RWPE2 (cell line): ENCODE results near the gene MTMR2.

Source experiments
- ATAC-seq: fragments of 200-7000 bp; cut with Tn5 transposase; 3 replicates; pipeline ENCODE4 v1.9.1; 2021; ENCODE audit warnings: low read depth
- DNase-seq: peaks from one replicate; pipeline ENCODE4 v3.0.0-alpha.2; 2020; ENCODE audit warnings: low spot score
- H3K27ac ChIP-seq: fragments of 450-650 bp; 2 replicates; pipeline ENCODE4 v1.5.1; 2017; ENCODE audit warnings: mild to moderate bottlenecking; ENCODE audit not compliant: poor library complexity, severe bottlenecking
- H3K27me3 ChIP-seq: fragments of 250-450 bp; sonication (Bioruptor Pico); 2 replicates; pipeline ENCODE4 v1.5.1; 2021; ENCODE audit warnings: mild to moderate bottlenecking, moderate library complexity; ENCODE audit not compliant: insufficient read depth, poor library complexity, severe bottlenecking
- H3K36me3 ChIP-seq: fragments of 250-450 bp; sonication (Bioruptor Pico); 2 replicates; pipeline ENCODE4 v1.5.1; 2020; ENCODE audit warnings: low read depth, mild to moderate bottlenecking, moderate library complexity
- H3K4me1 ChIP-seq: fragments of 250-450 bp; sonication (Bioruptor Pico); 2 replicates; pipeline ENCODE4 v1.5.1; 2021; ENCODE audit warnings: mild to moderate bottlenecking, moderate library complexity; ENCODE audit not compliant: insufficient read depth, poor library complexity, severe bottlenecking
- H3K4me3 ChIP-seq: fragments of 250-450 bp; sonication (Bioruptor Pico); 2 replicates; pipeline ENCODE4 v1.5.1; 2021; ENCODE audit warnings: mild to moderate bottlenecking, moderate library complexity; ENCODE audit not compliant: severe bottlenecking
- H3K9me3 ChIP-seq: fragments of 250-450 bp; sonication (Bioruptor Pico); 2 replicates; pipeline ENCODE4 v1.5.1; 2021; ENCODE audit warnings: mild to moderate bottlenecking, moderate library complexity; ENCODE audit not compliant: severe bottlenecking
- TF ChIP-seq, protein P1 (sequence below): fragments of 450-650 bp; IDR thresholded peaks from one replicate; pipeline ENCODE4 v1.5.1; 2017; ENCODE audit warnings: mild to moderate bottlenecking, moderate library complexity; ENCODE audit not compliant: poor library complexity, severe bottlenecking

Gene MTMR2

DNA sequence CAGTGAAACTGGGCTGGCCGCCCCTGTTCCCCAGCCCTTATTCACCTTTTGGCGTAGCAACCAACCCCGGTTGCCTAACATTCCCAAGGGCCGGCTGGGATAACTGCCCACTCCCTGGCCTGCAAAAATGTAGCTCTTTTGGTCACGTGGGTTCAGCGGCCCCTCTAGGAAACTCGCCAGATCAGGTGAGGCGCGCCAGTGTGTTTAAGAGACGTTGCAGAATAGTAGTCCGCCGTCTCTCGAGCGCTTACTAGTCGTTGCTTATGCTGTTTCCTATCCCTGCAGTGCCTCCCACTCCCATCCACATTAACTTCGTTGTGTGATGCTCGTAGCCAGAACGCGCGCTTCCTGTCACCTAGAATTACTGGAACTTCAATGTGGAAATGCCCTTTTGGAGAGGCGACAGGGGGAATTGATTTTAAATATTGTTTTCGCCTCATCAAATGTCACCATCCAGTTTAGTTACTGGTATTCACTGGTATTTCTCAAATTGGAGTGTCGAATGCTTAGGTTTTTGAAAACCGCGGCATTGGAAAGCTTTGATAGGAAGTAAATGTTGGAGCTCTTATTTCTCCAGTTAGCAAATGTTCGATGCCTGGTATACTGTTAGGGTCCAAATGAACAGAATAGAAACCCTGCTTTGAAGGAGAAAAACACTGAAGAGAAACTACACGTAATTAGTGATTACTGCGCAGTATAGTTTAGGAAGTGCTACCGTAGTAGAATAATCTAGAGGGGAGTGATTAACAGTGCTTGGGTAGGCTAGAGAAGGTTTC is 132.8 kb downstream of the MTMR2 start:
- no peaks in the 10 kb centered on the region for H3K9me3 ChIP-seq
- TF ChIP-seq, protein P1, sequence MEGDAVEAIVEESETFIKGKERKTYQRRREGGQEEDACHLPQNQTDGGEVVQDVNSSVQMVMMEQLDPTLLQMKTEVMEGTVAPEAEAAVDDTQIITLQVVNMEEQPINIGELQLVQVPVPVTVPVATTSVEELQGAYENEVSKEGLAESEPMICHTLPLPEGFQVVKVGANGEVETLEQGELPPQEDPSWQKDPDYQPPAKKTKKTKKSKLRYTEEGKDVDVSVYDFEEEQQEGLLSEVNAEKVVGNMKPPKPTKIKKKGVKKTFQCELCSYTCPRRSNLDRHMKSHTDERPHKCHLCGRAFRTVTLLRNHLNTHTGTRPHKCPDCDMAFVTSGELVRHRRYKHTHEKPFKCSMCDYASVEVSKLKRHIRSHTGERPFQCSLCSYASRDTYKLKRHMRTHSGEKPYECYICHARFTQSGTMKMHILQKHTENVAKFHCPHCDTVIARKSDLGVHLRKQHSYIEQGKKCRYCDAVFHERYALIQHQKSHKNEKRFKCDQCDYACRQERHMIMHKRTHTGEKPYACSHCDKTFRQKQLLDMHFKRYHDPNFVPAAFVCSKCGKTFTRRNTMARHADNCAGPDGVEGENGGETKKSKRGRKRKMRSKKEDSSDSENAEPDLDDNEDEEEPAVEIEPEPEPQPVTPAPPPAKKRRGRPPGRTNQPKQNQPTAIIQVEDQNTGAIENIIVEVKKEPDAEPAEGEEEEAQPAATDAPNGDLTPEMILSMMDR, result no peak
- peak overlapping the region; percentile 95 for H3K4me3 ChIP-seq
- ATAC-seq (peak; percentile 27), DNase-seq (peak; percentile 65)
- peak overlapping the region; percentile 74 for H3K27ac ChIP-seq
- H3K36me3 ChIP-seq, result peaks cover 34% of the 10 kb centered on the region
- H3K4me1 ChIP-seq, result peaks cover 7% of the 10 kb centered on the region
- no peaks in the 10 kb centered on the region for H3K27me3 ChIP-seq

DNA sequence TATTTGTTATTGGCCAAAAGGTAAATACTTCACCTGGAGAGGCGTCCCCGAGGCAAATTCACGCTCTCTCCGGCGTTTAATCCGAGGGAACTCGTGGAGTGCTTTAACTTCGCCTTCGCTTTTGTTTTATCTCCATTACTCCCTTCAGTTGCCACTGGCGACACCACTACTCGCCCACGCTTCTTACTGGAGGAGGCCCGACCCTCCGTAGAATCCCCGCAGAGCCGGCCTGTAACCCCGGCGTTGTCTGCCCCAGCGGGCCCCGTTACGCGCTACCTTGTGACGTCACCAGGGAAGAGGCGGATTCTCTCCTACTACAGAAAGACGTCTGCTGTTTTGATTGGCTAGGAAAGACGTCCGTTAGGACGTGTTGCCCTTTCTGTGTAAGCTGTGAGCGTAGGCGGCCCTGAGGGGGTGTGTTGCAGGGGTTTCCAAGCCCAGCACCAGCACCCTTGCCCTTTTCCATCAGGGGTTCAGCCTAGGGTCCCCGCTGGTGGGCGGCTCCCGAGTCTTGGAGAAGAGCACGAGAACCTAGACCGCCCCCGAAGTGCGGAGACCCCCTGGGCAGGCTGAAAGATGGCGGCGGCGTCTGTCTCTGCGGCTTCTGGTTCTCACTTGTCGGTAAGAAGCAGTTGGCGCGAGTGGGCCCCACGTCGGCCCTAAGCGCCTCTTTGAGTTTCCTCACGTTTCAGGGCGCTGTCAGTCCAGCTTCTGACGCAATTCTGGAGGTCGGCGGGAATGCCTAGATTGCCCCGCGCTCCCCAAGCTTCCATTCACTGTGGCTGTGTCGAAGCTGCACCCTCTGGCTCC is 133.6 kb downstream of the MTMR2 start, which contains the start of gene CEP57:
TSS of gene CEP57 (plus strand) at position 376 of the 810 bp plus-strand sequence. CDS start at position 577, 201 bp downstream.
- TF ChIP-seq, protein P1, result no peak
- peak within 1 kb of the TSS; percentile 95 for H3K4me3 ChIP-seq
- peaks cover 7% of the 10 kb centered on the region for H3K4me1 ChIP-seq
- DNase-seq (peak; percentile 96), ATAC-seq (peak; percentile 71)
- H3K9me3 ChIP-seq, result no peaks in the 10 kb centered on the region
- H3K36me3 ChIP-seq, result peaks cover 42% of the 10 kb centered on the region
- H3K27me3 ChIP-seq, result no peaks in the 10 kb centered on the region
- H3K27ac ChIP-seq, result peak within 1 kb of the TSS; percentile 74

DNA sequence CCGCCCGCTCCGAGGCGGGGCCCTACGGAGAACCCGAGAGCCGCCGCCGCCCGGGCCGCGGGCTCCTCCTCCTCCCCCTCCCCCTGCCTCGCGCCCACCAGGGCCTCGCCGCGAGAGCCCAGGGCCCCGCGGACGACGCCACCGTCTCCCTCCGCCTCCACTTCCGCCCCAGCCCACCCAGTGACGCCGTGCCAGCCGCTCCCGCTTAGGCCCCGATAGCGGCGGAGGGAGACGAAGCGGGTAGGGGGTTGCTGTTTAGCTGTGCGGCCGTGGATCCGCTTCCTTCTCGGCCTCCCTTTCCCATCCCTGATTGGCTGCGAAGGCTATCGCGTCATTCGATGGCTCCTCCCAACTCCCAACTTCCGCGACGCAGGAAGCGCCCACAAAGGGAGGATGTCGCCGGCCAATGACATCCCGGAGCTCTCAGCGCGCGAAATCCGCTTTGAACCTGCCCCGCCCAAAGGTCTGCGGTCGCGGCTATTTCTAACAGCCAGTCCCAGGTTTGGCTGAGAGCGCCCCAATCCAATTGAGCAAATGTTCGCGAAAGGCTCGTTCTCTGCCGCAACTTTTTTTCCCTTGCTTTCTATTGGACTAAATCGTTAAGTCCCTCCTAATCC is 134.3 kb downstream of the MTMR2 start, which contains the start of gene FAM76B:
TSS of gene FAM76B (minus strand) at position 277 of the 617 bp plus-strand sequence. CDS start 304 bp downstream, outside the sequence.
- peak; percentile 94 for DNase-seq
- ATAC-seq, result peak; percentile 75
- Histone ChIP-seq H3K4me1 (peaks cover 7% of the 10 kb centered on the region), H3K4me3 (peak within 1 kb of the TSS; percentile 95), H3K36me3 (peaks cover 49% of the 10 kb centered on the region), H3K9me3 (no peaks in the 10 kb centered on the region), H3K27me3 (no peaks in the 10 kb centered on the region), H3K27ac (peak within 1 kb of the TSS; percentile 74)
- TF ChIP-seq, protein P1, result no peak

DNA sequence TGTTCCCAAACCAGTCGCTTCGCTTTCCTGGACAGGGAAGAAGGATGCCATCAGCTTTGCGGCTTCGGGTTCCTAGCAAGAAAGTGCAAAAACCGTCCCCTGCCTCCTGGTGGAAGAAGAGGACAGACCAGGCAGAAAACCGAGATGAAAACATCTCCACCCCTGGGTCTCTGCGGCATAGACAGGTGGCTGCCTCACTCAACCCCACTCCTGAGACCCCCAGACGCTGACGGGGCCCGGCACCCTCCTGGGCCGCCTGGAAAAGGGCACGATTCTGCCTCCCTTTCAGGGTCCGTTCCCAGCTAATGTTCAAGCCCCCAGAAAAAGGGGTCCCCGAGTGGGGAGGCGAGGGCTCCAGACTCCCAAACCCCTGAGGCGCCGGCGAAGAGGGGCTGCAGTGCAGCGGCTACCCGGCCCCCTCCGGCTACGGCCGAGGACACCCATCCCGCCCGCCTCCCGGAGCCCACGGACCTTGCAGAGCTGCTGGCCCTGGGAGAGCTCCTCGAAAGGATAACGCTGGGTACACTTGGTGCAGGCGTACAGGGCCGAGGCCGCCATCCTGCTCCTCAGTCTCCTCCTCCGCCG is 134.9 kb downstream of the MTMR2 start:
- peak overlapping the region; percentile 74 for H3K27ac ChIP-seq
- DNase-seq (peak; percentile 42), ATAC-seq (no peak)

More for the DNA sequence above, 134.9 kb downstream of the MTMR2 start:
- TF ChIP-seq, protein P1, result no peak
- Histone ChIP-seq H3K4me1 (peaks cover 7% of the 10 kb centered on the region), H3K36me3 (peaks cover 55% of the 10 kb centered on the region), H3K4me3 (peak overlapping the region; percentile 95), H3K27me3 (no peaks in the 10 kb centered on the region), H3K9me3 (no peaks in the 10 kb centered on the region)
